Activated CD4-positive, alpha-beta T cell treated with anti-CD3 and anti-CD28 coated beads, Interleukin-2, amount 50 U/mL, for 24 hours (primary cell): ENCODE results near the gene HSF5.

Experiments
- DNase-seq, 2 donors: peaks; one replicate each; pipeline ENCODE4 v3.0.0-alpha.2; 2020; ENCODE audit warnings: low read depth in 1 of 2, low spot score in 1 of 2

HSF5 gene

GRCh38 chr17:58371300-58371950 lies 116.8 kb downstream of the HSF5 start:
- DNase-seq = no peak

GRCh38 chr17:58370716-58371115 lies 117.5 kb downstream of the HSF5 start:
- no peak for DNase-seq

GRCh38 chr17:58370309-58370708 lies 117.9 kb downstream of the HSF5 start:
- DNase-seq = no peak
